Measurements from ENCODE around the gene TRIP13.

The TRIP13 gene

DNA sequence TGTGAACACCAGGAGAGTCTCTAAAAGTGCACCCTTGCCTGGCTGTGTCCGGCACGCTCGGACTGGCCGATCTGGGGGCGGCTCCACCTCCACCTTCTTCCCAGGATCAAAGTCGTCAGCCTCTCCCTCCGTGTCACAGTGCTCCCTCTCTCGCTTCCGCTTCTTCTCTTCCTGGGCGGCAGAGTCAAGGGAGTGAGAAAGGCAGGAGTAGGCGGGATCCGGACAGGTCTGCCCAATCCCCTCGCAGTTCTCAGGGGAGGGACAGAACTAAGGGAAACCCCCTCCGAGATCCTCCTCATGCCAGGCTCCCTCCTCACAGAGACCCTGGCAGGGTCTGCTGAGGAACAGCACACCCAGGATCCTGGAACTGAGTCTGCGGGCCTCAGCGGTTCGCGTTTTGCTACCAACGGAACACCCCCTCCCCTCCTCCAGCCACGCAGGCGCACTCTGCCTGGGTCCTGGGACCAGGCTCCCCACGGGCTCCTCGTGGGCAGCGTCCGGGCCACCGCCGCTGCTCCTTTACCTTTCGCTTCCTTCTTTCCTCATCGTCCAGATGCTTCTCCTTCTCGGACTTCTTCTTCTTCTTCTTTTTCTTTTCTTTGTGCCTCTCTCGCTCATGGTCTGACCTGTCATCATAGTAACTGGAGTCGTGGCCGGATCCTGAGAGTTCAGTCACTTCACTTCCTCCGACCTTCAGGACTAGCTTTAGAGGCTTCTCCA, 1.4 kb upstream of the TRIP13 start:
- in situ Hi-C loops (cut with MboI; ENCODE audit: low pct_unique_long_range_greater_than_20kb, low sequenced_read_pairs, unreplicated experiment) = no loop called here
- no peak for TF ChIP-seq CTCF (IDR thresholded peaks at IDR 0.05; ENCODE audit: extremely low read depth, insufficient read depth, missing control alignments)

DNA sequence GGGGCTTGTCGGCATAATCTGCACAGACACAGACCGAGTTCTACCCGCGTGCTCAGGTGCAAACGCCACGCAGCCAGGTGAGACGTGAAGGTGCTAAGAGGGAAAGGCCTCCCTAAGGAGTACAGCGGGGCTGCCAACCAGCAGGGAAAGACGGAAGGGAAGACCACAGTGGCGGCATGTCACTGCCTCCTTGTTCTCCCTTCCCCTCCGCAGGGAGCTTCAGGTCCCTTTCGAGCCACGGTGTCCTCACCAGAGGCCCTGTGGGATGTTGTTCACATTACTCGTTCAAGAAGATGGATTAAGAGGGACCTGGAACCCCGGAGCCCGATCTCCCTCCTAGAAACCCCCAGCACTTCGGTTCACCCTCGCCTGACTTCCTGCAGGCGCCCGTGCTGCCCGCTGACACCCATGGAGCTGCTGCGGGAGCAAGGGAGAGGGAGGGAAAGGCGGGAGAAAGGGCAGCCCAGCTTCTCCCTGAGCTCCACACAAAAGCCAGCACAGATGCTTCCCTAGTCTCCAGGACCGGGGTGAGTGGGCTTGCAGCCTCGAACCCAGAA, 769 bp upstream of the TRIP13 start:
- DNase-seq (ENCODE audit: low spot score) = peak; percentile 71
- in situ Hi-C loops (cut with MboI; ENCODE audit: low pct_unique_long_range_greater_than_20kb, low sequenced_read_pairs, unreplicated experiment) = no loop called here

More for the DNA sequence above, 1.4 kb upstream of the TRIP13 start:
- no peak for DNase-seq (ENCODE audit: low spot score)

DNA sequence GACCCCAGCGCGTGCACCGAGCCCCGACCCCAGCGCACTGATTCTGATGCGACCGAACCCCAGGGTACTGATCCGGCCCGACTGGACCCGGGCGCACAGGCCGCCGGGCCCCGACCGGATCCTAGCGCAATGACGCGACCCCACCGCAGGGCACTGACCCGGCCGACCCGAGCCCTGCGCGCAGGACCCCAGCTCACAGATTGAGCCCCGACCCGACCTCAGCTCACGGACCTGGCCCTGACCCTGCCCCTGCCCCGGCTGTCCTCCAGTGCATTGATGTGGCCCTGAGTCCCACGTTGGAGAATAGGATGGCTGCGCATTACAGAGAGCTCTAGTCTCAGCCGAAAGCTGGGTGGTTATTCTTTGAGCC, 438 bp downstream of the TRIP13 start:
- DNase-seq (ENCODE audit: low spot score) = no peak
- in situ Hi-C loops (cut with MboI; ENCODE audit: low pct_unique_long_range_greater_than_20kb, low sequenced_read_pairs, unreplicated experiment) = no loop called here

More for the DNA sequence above, 769 bp upstream of the TRIP13 start:
- TF ChIP-seq CTCF (IDR thresholded peaks at IDR 0.05; ENCODE audit: extremely low read depth, insufficient read depth, missing control alignments) = no peak

GRCh38 chr5:893711-894110, 1.0 kb downstream of the TRIP13 start:
- no peak for TF ChIP-seq CTCF (IDR thresholded peaks at IDR 0.05; ENCODE audit: extremely low read depth, insufficient read depth, missing control alignments)
- in situ Hi-C loops (cut with MboI; ENCODE audit: low pct_unique_long_range_greater_than_20kb, low sequenced_read_pairs, unreplicated experiment) = no loop called here
- no peak for DNase-seq (ENCODE audit: low spot score)

More for the DNA sequence above, 438 bp downstream of the TRIP13 start:
- no peak for TF ChIP-seq CTCF (IDR thresholded peaks at IDR 0.05; ENCODE audit: extremely low read depth, insufficient read depth, missing control alignments)

GRCh38 chr5:900781-901180, 8.1 kb downstream of the TRIP13 start:
- no peak for DNase-seq (ENCODE audit: low spot score)
- no peak for TF ChIP-seq CTCF (IDR thresholded peaks at IDR 0.05; ENCODE audit: extremely low read depth, insufficient read depth, missing control alignments)
- in situ Hi-C loops (cut with MboI; ENCODE audit: low pct_unique_long_range_greater_than_20kb, low sequenced_read_pairs, unreplicated experiment) = loop anchor here (10.0 kb wide), 1 partner anchor 236 kb away; no protein-coding TSS in a partner anchor

GRCh38 chr5:902129-902916, 9.6 kb downstream of the TRIP13 start:
- no peak for DNase-seq (ENCODE audit: low spot score)
- no peak for TF ChIP-seq CTCF (IDR thresholded peaks at IDR 0.05; ENCODE audit: extremely low read depth, insufficient read depth, missing control alignments)
- in situ Hi-C loops (cut with MboI; ENCODE audit: low pct_unique_long_range_greater_than_20kb, low sequenced_read_pairs, unreplicated experiment) = loop anchor here (10.0 kb wide), 1 partner anchor 238 kb away; no protein-coding TSS in a partner anchor

Measured in GM13977 (cell line).